Body of pancreas (tissue), 4 donors: Measurements from ENCODE around the gene RNU7-1.

Experiments used
- CTCF ChIP-seq, 7 experiments: fragments of 450-650 bp in 4 of 7; fragments of 200-600 bp in 3 of 7; sonication (generic) in 3 of 7; IDR thresholded peaks; one replicate each; pipeline ENCODE4 v1.5.1; 2016 to 2019; ENCODE audit warnings: antibody characterized with exemption in 7 of 7
- POLR2A ChIP-seq, 3 donors: fragments of 450-650 bp; IDR thresholded peaks; one replicate each; pipeline ENCODE4 v1.6.1; 2016; ENCODE audit warnings: antibody characterized with exemption in 3 of 3, mild to moderate bottlenecking in 2 of 3

GRCh38 chr12:6943389-6943721 lies 261 bp upstream of the RNU7-1 start:
- no peak for TF ChIP-seq CTCF (IDR thresholded peaks at IDR 0.05)
- TF ChIP-seq POLR2A (IDR thresholded peaks at IDR 0.05) = no peak
